ENCODE data around the gene PDGFRB. TPM values are rescaled to one million over a fixed set of nuclear protein-coding genes. Genes with fewer than 3 reads are reported as not detected.

PDGFRB gene
- total and polyA plus RNA-seq, 9 of the 15 experiments (the other 6 are each of a cell fraction or from before 2014, with no cell fraction given): 0.01 to 1.5 (median 0.09) TPM; not detected in 3

- FAIRE-seq: no peak
- H3K4me1 ChIP-seq (replicated peaks in 1 of 2; ENCODE audit: control insufficient read depth in 2 of 2, insufficient read depth in 2 of 2, low read length in 2 of 2): peaks cover 10 to 16% of the 10 kb centered on the region in 2 experiments; a peak in 4 of 5 replicates
- DNase-seq (ENCODE audit: extremely low read depth in 1 of 4, low spot score in 3 of 4): no peak
- 0 out of 2 replicates have a peak, but pooled peaks cover 3% of the 10 kb centered on the region for H4K20me1 ChIP-seq (replicated peaks; ENCODE audit: control insufficient read depth, insufficient read depth, low read length)
- H3K9me1 ChIP-seq (ENCODE audit: control insufficient read depth, insufficient read depth, low read length): no peaks in the 10 kb centered on the region
- no peaks in the 10 kb centered on the region for H3K27me3 ChIP-seq (ENCODE audit: control insufficient read depth in 2 of 2, insufficient read depth in 2 of 2, low read length in 2 of 2)
- no peak for ATAC-seq
- H3K79me2 ChIP-seq (ENCODE audit: control insufficient read depth, insufficient read depth, low read length): no peaks in the 10 kb centered on the region
- no peak overlapping the region for H3K4me3 ChIP-seq
- TF ChIP-seq ZNF143 (CRISPR knock-in tag; IDR thresholded peaks at IDR 0.05): no peak
- no peak for TF ChIP-seq JUND (IDR thresholded peaks at IDR 0.05; ENCODE audit: borderline replicate concordance, low read depth, low read length)
- no peak for TF ChIP-seq JUND (tag; IDR thresholded peaks at IDR 0.05; ENCODE audit: borderline replicate concordance, low read depth, low read length)
- no peak for TF ChIP-seq EWSR1 (IDR thresholded peaks at IDR 0.05; ENCODE audit: borderline replicate concordance, low read depth, partially characterized antibody)
- TF ChIP-seq KAT7 (CRISPR knock-in tag; IDR thresholded peaks at IDR 0.05; ENCODE audit: borderline replicate concordance): no peak
- TF ChIP-seq EP300 (IDR thresholded peaks at IDR 0.05; ENCODE audit: low read length): no peak
- TF ChIP-seq, protein P1, sequence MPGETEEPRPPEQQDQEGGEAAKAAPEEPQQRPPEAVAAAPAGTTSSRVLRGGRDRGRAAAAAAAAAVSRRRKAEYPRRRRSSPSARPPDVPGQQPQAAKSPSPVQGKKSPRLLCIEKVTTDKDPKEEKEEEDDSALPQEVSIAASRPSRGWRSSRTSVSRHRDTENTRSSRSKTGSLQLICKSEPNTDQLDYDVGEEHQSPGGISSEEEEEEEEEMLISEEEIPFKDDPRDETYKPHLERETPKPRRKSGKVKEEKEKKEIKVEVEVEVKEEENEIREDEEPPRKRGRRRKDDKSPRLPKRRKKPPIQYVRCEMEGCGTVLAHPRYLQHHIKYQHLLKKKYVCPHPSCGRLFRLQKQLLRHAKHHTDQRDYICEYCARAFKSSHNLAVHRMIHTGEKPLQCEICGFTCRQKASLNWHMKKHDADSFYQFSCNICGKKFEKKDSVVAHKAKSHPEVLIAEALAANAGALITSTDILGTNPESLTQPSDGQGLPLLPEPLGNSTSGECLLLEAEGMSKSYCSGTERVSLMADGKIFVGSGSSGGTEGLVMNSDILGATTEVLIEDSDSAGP (CRISPR knock-in tag; IDR thresholded peaks at IDR 0.05): no peak
- no peak for TF ChIP-seq MTA1 (IDR thresholded peaks at IDR 0.05; ENCODE audit: borderline replicate concordance)
- TF ChIP-seq ZNF586 (CRISPR knock-in tag; conservative IDR thresholded peaks at IDR 0.05): no peak
- no peak for TF ChIP-seq ZC3H11A (IDR thresholded peaks at IDR 0.05; ENCODE audit: low read depth, low read length)
- TF ChIP-seq CEBPG (CRISPR knock-in tag; IDR thresholded peaks at IDR 0.05): no peak
- no peak for TF ChIP-seq CEBPG (tag; conservative IDR thresholded peaks at IDR 0.05 in 1 of 2, IDR thresholded peaks at IDR 0.05 in 1 of 2)
- TF ChIP-seq ZFX (CRISPR knock-in tag; IDR thresholded peaks at IDR 0.05): no peak
- no peak for TF ChIP-seq TCF7 (IDR thresholded peaks at IDR 0.05; ENCODE audit: borderline replicate concordance)
- no peak for TF ChIP-seq PYGO2 (tag; IDR thresholded peaks at IDR 0.05)
- no peak for TF ChIP-seq YBX1 (IDR thresholded peaks at IDR 0.05)
- no peak for TF ChIP-seq ZNF717 (CRISPR knock-in tag; IDR thresholded peaks at IDR 0.05)
- TF ChIP-seq, protein P2, sequence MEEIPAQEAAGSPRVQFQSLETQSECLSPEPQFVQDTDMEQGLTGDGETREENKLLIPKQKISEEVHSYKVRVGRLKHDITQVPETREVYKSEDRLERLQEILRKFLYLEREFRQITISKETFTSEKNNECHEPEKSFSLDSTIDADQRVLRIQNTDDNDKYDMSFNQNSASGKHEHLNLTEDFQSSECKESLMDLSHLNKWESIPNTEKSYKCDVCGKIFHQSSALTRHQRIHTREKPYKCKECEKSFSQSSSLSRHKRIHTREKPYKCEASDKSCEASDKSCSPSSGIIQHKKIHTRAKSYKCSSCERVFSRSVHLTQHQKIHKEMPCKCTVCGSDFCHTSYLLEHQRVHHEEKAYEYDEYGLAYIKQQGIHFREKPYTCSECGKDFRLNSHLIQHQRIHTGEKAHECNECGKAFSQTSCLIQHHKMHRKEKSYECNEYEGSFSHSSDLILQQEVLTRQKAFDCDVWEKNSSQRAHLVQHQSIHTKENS (CRISPR knock-in tag; IDR thresholded peaks at IDR 0.05): no peak
- TF ChIP-seq HNRNPK (IDR thresholded peaks at IDR 0.05; ENCODE audit: low read depth, low read length, poor library complexity, severe bottlenecking): no peak
- no peak for TF ChIP-seq U2AF1 (optimal IDR thresholded peaks at IDR 0.05; ENCODE audit: low read depth, low read length)
- no peak for TF ChIP-seq SRSF1 (IDR thresholded peaks at IDR 0.05; ENCODE audit: low read depth, low read length)
- no peak for TF ChIP-seq TAF9B (IDR thresholded peaks at IDR 0.05; ENCODE audit: partially characterized antibody)
- H3K9me3 ChIP-seq (replicated peaks; ENCODE audit: control insufficient read depth, insufficient read depth, low read depth, low read length): no peaks in the 10 kb centered on the region
- in situ Hi-C loops (cut with MboI): loop anchor here (5.0 kb wide), 1 partner anchor 97 kb away; no protein-coding TSS in a partner anchor
- no peak overlapping the region for H3K4me2 ChIP-seq (ENCODE audit: insufficient read depth, low read length)
- CTCF ChIA-PET (ENCODE audit: low intra/inter-chr PET ratio): no interaction called here
- H3K27ac ChIP-seq (ENCODE audit: extremely low read depth, low read depth, low read length): no peak overlapping the region
- H3K9ac ChIP-seq (ENCODE audit: insufficient read depth in 1 of 2, low read depth in 2 of 2, low read length in 2 of 2): peak overlapping the region in 1 of 2 experiments; percentile 22; a peak in 1 of 4 replicates
- 57% methylated on average over 10 of the region's 10 CpGs for whole genome bisulfite sequencing (ENCODE audit: insufficient coverage, low coverage, missing lambda C conversion rate)
- H2AFZ ChIP-seq (ENCODE audit: low read depth, low read length): no peak overlapping the region
- H3K36me3 ChIP-seq (ENCODE audit: control insufficient read depth, insufficient read depth, low read length): no peaks in the 10 kb centered on the region
- no TSS peak for BruUV-seq (replicated peaks)
- intact Hi-C loops (cut with micrococcal nuclease): loop anchor here (10.0 kb wide), 2 partner anchors 51 to 291 kb away; no protein-coding TSS in a partner anchor
- POLR2A ChIA-PET: interaction anchor here (1.2 kb wide), 1 partner anchor 9 kb away, joined by 6 read pairs; no protein-coding TSS in a partner anchor
These were observed 30.3 kb downstream of the PDGFRB start for GRCh38 chr5:150125334-150125733.
